Neural crest cell (in vitro differentiated cells): Measurements from ENCODE around the gene LRSAM1. TPM values are rescaled to one million over a fixed set of nuclear protein-coding genes. Genes with fewer than 3 reads are reported as not detected.

Experiments
- DNase-seq: peaks from one replicate; pipeline ENCODE4 v3.0.0; 2021; ENCODE audit warnings: low read depth, mixed read lengths, low spot score
- H3K27ac Mint-ChIP-seq: one replicate; pipeline ENCODE4 v1.8.0; 2021; ENCODE audit warnings: mild to moderate bottlenecking, mixed read lengths; ENCODE audit not compliant: unreplicated experiment
- H3K27me3 Mint-ChIP-seq: 2 replicates; pipeline ENCODE4 v1.8.0; 2021; ENCODE audit warnings: low read depth, mild to moderate bottlenecking, mixed read lengths
- H3K36me3 Mint-ChIP-seq: 2 replicates; pipeline ENCODE4 v1.8.0; 2021; ENCODE audit warnings: low read depth, mild to moderate bottlenecking, mixed read lengths
- H3K4me1 Mint-ChIP-seq: 2 replicates; pipeline ENCODE4 v1.8.0; 2021; ENCODE audit warnings: mixed read lengths
- H3K4me3 Mint-ChIP-seq: one replicate; pipeline ENCODE4 v1.8.0; 2021; ENCODE audit warnings: mild to moderate bottlenecking, mixed read lengths
- H3K9me3 Mint-ChIP-seq: 2 replicates; pipeline ENCODE4 v1.8.0; 2021; ENCODE audit warnings: mixed read lengths
- CTCF ChIP-seq: fragments of 200-600 bp; sonication (generic); conservative IDR thresholded peaks from 2 replicates; pipeline ENCODE4 v1.5.0; 2021; ENCODE audit warnings: antibody characterized with exemption, mild to moderate bottlenecking
- total RNA-seq: library from RNA; stranded (reverse); gene quantifications from 2 replicates; pipeline ENCODE4 v1.2.1, GENCODE V29; 2021

Gene LRSAM1
- total RNA-seq, 1 donor from 2014 or later: 17.3 TPM

DNA sequence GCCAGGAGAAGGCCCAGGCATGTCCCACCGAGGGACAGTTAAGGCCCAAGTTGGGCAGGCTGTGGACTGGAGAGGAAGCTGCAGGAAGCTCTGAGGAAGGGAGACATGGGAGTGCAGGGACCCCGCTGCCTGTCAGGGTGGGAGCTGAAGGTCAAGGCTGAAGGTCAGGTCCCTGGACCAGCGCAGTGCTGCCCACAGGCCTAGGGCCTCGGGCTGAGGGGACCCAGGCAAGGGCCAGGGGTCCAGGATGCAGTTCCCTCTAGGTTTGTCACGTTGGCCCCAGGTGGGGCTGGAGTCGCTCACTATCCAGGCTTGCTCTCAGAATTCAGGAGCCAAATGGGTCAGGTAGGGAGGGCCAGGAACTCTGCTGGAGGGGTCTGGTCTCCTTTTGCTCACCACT, 84.1 kb downstream of the LRSAM1 start:
- no peak for TF ChIP-seq CTCF
- Mint-ChIP-seq H3K27ac (peak overlapping the region; percentile 57), H3K9me3 (no peaks in the 10 kb centered on the region), H3K4me1 (peaks cover 3% of the 10 kb centered on the region), H3K4me3 (no peak overlapping the region), H3K27me3 (no peaks in the 10 kb centered on the region), H3K36me3 (no peaks in the 10 kb centered on the region)
- no peak for DNase-seq

DNA sequence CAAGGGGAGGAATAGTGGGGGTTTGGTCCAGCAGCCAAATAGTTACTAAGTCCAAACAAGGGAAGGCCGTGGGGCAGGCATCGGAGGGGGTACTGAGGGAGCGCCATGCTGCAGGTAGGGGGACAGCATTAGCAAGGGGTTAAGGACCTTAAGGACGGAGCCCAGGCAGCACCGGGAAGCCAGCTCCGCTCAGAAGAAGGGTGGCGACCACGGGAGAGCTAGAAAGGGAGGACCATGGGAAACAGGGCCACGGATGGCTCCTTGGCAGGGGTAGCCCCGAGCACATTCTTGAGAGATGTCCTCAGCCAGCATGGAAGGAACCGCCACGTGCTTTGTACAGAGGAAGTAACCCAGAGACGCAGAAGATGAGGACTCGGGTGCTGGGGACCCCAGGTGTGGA, 84.5 kb downstream of the LRSAM1 start:
- Mint-ChIP-seq H3K36me3 (no peaks in the 10 kb centered on the region), H3K4me3 (no peak overlapping the region), H3K27ac (peak overlapping the region; percentile 57), H3K4me1 (peaks cover 3% of the 10 kb centered on the region), H3K27me3 (no peaks in the 10 kb centered on the region), H3K9me3 (no peaks in the 10 kb centered on the region)
- no peak for DNase-seq
- no peak for TF ChIP-seq CTCF

DNA sequence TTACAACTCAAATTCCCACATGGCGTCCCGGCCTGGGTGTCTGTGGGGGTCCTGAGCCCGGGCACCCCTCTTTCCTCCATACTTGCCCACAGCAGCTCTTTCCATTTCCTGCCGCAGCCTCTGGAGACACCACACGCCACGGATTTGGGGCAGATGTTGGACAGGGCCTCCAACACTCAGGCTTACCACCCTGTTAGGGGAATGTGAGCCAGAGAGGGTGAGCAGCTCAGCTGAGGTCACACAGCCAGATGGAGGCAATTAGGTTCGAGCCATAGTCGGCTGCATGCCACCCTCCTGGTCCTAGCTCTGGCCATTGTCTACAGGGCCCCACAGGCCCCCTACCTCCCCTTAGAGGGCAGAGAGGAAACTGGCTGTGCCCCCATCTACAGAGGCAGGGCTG, 85.2 kb downstream of the LRSAM1 start:
- Mint-ChIP-seq H3K4me1 (peaks cover 3% of the 10 kb centered on the region), H3K27ac (no peak overlapping the region), H3K9me3 (no peaks in the 10 kb centered on the region), H3K36me3 (no peaks in the 10 kb centered on the region), H3K4me3 (no peak overlapping the region), H3K27me3 (no peaks in the 10 kb centered on the region)
- no peak for TF ChIP-seq CTCF
- DNase-seq: no peak

- peak overlapping the region; percentile 3 for H3K27ac Mint-ChIP-seq
- H3K9me3 Mint-ChIP-seq: no peaks in the 10 kb centered on the region
- no peaks in the 10 kb centered on the region for H3K36me3 Mint-ChIP-seq
- no peak for DNase-seq
- H3K4me1 Mint-ChIP-seq: peaks cover 3% of the 10 kb centered on the region
- no peaks in the 10 kb centered on the region for H3K27me3 Mint-ChIP-seq
- no peak for TF ChIP-seq CTCF
- H3K4me3 Mint-ChIP-seq: no peak overlapping the region
Measured at GRCh38 chr9:127537014-127537413, 85.7 kb downstream of the LRSAM1 start.

DNA sequence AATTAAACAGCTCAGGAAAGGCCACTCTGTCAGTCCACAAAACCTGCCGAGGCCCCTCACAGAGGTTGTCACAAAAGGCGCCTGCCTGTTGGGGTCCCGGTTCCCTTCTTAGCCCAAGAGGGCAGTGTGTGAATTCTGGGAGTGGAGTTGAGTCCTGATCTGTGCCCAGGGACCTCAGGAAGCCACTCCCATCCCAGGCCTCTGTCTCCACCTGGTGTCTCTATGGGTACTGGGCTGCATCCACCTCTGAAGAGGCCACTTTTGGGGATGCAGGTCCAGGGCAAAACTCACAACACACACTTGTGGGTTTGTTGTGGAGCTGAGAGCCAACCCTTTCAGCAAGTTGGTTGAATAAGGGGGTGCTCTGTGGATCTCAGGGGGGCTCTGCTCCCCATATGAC, 86.5 kb downstream of the LRSAM1 start:
- no peak overlapping the region for H3K27ac Mint-ChIP-seq
- H3K9me3 Mint-ChIP-seq: no peaks in the 10 kb centered on the region
- H3K4me3 Mint-ChIP-seq: no peak overlapping the region
- no peaks in the 10 kb centered on the region for H3K27me3 Mint-ChIP-seq
- DNase-seq: no peak
- H3K36me3 Mint-ChIP-seq: no peaks in the 10 kb centered on the region
- no peak for TF ChIP-seq CTCF
- H3K4me1 Mint-ChIP-seq: peaks cover 3% of the 10 kb centered on the region

- Mint-ChIP-seq H3K27me3 (no peaks in the 10 kb centered on the region), H3K4me3 (no peak overlapping the region), H3K4me1 (peaks cover 9% of the 10 kb centered on the region), H3K36me3 (no peaks in the 10 kb centered on the region), H3K27ac (no peak overlapping the region), H3K9me3 (no peaks in the 10 kb centered on the region)
- no peak for TF ChIP-seq CTCF
- no peak for DNase-seq
Measured at GRCh38 chr9:127538849-127539258, 87.5 kb downstream of the LRSAM1 start.
